Measurements from ENCODE around the gene PASK. TPM values are rescaled to one million over a fixed set of nuclear protein-coding genes. Genes with fewer than 3 reads are reported as not detected.

Gene PASK
- total and polyA plus RNA-seq, 2 donors (not counting 1 experiment from before 2014, with no cell fraction given): 48.2 to 144 TPM

DNA sequence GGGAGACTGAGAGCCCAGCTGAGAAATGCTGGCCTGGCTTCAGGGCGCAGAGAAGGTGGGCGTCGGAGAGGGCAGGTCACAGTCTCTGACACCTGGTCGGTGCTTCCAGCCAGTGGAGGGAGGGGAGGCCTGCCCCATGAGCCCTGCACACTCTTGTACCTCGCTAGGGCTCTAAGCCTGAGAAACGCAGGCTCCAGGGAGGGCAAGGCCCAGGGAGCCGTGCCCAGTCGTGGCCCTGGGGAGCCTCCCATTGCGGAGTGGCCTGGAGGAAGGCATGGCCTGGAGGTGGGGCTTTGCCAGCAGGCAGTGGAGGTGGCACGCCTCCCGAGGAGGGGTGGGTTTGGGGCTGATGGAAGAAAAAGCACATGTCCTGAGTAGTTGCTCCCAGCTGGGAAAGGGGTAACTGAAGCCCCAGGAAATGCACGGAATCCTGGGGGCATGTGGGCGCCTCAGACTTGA lies 86.2 kb downstream of the PASK start:
- no peak overlapping the region for H2AFZ ChIP-seq (ENCODE audit: insufficient read depth, low read depth, low read length, poor library complexity, severe bottlenecking)
- no peak overlapping the region for H3K4me3 Mint-ChIP-seq

DNA sequence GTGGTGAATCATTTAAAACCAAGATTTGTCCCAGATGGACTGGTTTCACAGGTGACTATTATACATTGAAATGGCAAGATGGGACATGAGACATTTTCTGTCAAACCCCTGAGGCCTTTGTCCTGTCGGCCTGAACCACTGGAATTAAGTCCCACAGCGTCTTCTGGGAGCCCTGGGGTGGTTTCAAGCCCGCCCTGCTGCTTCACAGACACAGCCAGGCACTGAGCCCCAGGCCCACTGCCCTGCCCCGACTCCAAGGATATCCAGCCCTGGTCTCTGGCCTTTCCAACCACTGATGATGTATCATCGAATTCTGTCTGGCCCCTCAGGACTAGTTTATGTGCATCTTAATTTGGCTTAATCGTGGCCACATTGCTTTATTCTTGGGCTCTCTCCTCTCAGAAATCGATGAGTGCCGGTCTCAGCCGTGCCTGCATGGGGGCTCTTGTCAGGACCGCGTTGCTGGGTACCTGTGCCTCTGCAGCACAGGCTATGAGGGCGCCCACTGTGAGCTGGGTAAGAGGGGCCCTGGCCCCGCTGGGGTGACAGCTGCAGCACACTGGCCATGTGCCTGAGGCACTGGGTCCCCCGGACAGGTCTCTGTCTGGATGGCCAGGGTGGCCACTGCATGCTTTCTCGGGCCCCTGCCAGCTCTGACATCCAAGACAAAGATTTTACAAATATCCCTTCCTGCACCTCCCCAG lies 86.7 kb downstream of the PASK start:
- H3K79me2 ChIP-seq (ENCODE audit: control insufficient read depth, insufficient read depth, low read length): no peaks in the 10 kb centered on the region
- 88% methylated on average over 15 of the region's 15 CpGs for WGBS (ENCODE audit: insufficient coverage)
- POLR2A ChIA-PET: no interaction called here
- intact Hi-C loops (cut with micrococcal nuclease): loop anchor here (5.0 kb wide), 1 partner anchor 65 kb away; the partner anchor contains the start of gene SNED1
- H3K9me3 ChIP-seq (ENCODE audit: control extremely low read depth in 1 of 3, control insufficient read depth in 2 of 3, insufficient read depth in 1 of 3, low read length in 2 of 3): no peaks in the 10 kb centered on the region
- DNase-seq (no peak), ATAC-seq (ENCODE audit: low read depth) (no peak)
- Mint-ChIP-seq H3K9me3 (ENCODE audit: insufficient read depth) (no peaks in the 10 kb centered on the region), H3K27me3 (no peaks in the 10 kb centered on the region), H3K4me3 (no peak overlapping the region), H3K27ac (no peak overlapping the region), H3K4me1 (peaks cover 4% of the 10 kb centered on the region)
- H3K27ac ChIP-seq (ENCODE audit: low read length in 2 of 2): no peak overlapping the region
- H2AFZ ChIP-seq (ENCODE audit: insufficient read depth, low read depth, low read length, poor library complexity, severe bottlenecking): no peak overlapping the region
- TF ChIP-seq, protein P1, sequence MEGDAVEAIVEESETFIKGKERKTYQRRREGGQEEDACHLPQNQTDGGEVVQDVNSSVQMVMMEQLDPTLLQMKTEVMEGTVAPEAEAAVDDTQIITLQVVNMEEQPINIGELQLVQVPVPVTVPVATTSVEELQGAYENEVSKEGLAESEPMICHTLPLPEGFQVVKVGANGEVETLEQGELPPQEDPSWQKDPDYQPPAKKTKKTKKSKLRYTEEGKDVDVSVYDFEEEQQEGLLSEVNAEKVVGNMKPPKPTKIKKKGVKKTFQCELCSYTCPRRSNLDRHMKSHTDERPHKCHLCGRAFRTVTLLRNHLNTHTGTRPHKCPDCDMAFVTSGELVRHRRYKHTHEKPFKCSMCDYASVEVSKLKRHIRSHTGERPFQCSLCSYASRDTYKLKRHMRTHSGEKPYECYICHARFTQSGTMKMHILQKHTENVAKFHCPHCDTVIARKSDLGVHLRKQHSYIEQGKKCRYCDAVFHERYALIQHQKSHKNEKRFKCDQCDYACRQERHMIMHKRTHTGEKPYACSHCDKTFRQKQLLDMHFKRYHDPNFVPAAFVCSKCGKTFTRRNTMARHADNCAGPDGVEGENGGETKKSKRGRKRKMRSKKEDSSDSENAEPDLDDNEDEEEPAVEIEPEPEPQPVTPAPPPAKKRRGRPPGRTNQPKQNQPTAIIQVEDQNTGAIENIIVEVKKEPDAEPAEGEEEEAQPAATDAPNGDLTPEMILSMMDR (IDR thresholded peaks at IDR 0.05): no peak
- no peak for TF ChIP-seq EZH2 (IDR thresholded peaks at IDR 0.05; ENCODE audit: borderline replicate concordance, insufficient read depth, low read depth, low read length, poor library complexity, severe bottlenecking)
- CTCF ChIA-PET: interaction anchor here (1.0 kb wide), 1 partner anchor 16 kb away, joined by 4 read pairs; no protein-coding TSS in a partner anchor
- H3K4me3 ChIP-seq (ENCODE audit: control extremely low read depth in 1 of 5, extremely low read depth in 1 of 5, insufficient read depth in 1 of 5, low read depth in 2 of 5, low read length in 4 of 5): no peak overlapping the region
- H3K4me1 ChIP-seq (ENCODE audit: control insufficient read depth in 2 of 2, insufficient read depth in 2 of 2, low read length in 2 of 2): peaks cover 3 to 9% of the 10 kb centered on the region in 2 donors
- no peak overlapping the region for H3K9ac ChIP-seq (ENCODE audit: low read length)
- H3K27me3 ChIP-seq (replicated peaks in 1 of 4; ENCODE audit: control extremely low read depth in 1 of 4, control insufficient read depth in 3 of 4, insufficient read depth in 4 of 4, low read length in 3 of 4): peaks cover 0 to 6% (median 0%) of the 10 kb centered on the region in 4 experiments
- no peak overlapping the region for H3K4me2 ChIP-seq (replicated peaks; ENCODE audit: low read depth, low read length, poor library complexity, severe bottlenecking)
- H4K20me1 ChIP-seq (ENCODE audit: control insufficient read depth, insufficient read depth, low read length, poor library complexity, severe bottlenecking): no peaks in the 10 kb centered on the region
- no peaks in the 10 kb centered on the region for H3K36me3 ChIP-seq (replicated peaks in 1 of 2; ENCODE audit: control extremely low read depth in 1 of 2, control insufficient read depth in 1 of 2, extremely low read depth in 1 of 2, insufficient read depth in 2 of 2, low read length in 1 of 2)

More for the DNA sequence above, 86.2 kb downstream of the PASK start:
- Histone ChIP-seq H3K79me2 (ENCODE audit: control insufficient read depth, insufficient read depth, low read length) (no peaks in the 10 kb centered on the region), H3K36me3 (replicated peaks in 1 of 2; ENCODE audit: control extremely low read depth in 1 of 2, control insufficient read depth in 1 of 2, extremely low read depth in 1 of 2, insufficient read depth in 2 of 2, low read length in 1 of 2) (no peaks in the 10 kb centered on the region), H3K4me2 (replicated peaks; ENCODE audit: low read depth, low read length, poor library complexity, severe bottlenecking) (peak overlapping the region; percentile 76), H3K4me1 (ENCODE audit: control insufficient read depth in 2 of 2, insufficient read depth in 2 of 2, low read length in 2 of 2) (peaks cover 3 to 9% of the 10 kb centered on the region in 2 donors), H3K9ac (ENCODE audit: low read length) (no peak overlapping the region), H3K9me3 (ENCODE audit: control extremely low read depth in 1 of 3, control insufficient read depth in 2 of 3, insufficient read depth in 1 of 3, low read length in 2 of 3) (no peaks in the 10 kb centered on the region), H3K27ac (ENCODE audit: low read length in 2 of 2) (no peak overlapping the region), H4K20me1 (ENCODE audit: control insufficient read depth, insufficient read depth, low read length, poor library complexity, severe bottlenecking) (no peaks in the 10 kb centered on the region), H3K27me3 (replicated peaks in 1 of 4; ENCODE audit: control extremely low read depth in 1 of 4, control insufficient read depth in 3 of 4, insufficient read depth in 4 of 4, low read length in 3 of 4) (peaks cover 0 to 6% (median 0%) of the 10 kb centered on the region in 4 experiments), H3K4me3 (ENCODE audit: control extremely low read depth in 1 of 5, extremely low read depth in 1 of 5, insufficient read depth in 1 of 5, low read depth in 2 of 5, low read length in 4 of 5) (no peak overlapping the region)
- H3K27ac Mint-ChIP-seq: no peak overlapping the region
- POLR2A ChIA-PET: no interaction called here
- H3K4me1 Mint-ChIP-seq: peaks cover 4% of the 10 kb centered on the region
- H3K27me3 Mint-ChIP-seq: no peaks in the 10 kb centered on the region
- intact Hi-C loops (cut with micrococcal nuclease): loop anchor here (5.0 kb wide), 1 partner anchor 66 kb away; the partner anchor contains the start of gene SNED1
- DNase-seq (no peak), ATAC-seq (ENCODE audit: low read depth) (no peak)
- WGBS (ENCODE audit: insufficient coverage): 84% methylated on average over 13 of the region's 13 CpGs
- no peaks in the 10 kb centered on the region for H3K9me3 Mint-ChIP-seq (ENCODE audit: insufficient read depth)
- CTCF ChIA-PET: no interaction called here
- TF ChIP-seq EZH2 (IDR thresholded peaks at IDR 0.05; ENCODE audit: borderline replicate concordance, insufficient read depth, low read depth, low read length, poor library complexity, severe bottlenecking): no peak
- TF ChIP-seq, protein P1 (IDR thresholded peaks at IDR 0.05): no peak

Measured in B cell (primary cell).